Activated naive CD8-positive, alpha-beta T cell treated with anti-CD3 and anti-CD28 coated beads, Interleukin-2, amount 10 ng/mL, durations not matched to agents 7 days and 5 days (primary cell): ENCODE results near the gene FLVCR1. TPM values are rescaled to one million over a fixed set of nuclear protein-coding genes. Genes with fewer than 3 reads are reported as not detected.

ENCODE experiments used
- ATAC-seq: fragments of 150-1000 bp; cut with Tn5 transposase; one replicate; pipeline ENCODE4 v1.10.0; 2021; ENCODE audit warnings: low read depth, moderate library complexity
- POLR2A ChIA-PET: fragments of 350-600 bp; sonication (Branson Sonifier 250); formaldehyde crosslinking; loops from one replicate; lab custom pipeline; 2021; ENCODE audit warnings: antibody characterized with exemption; lab: Charles Lee
- DNase-seq: peaks from one replicate; pipeline ENCODE4 v3.0.0; 2021
- H3K27ac Mint-ChIP-seq: one replicate; pipeline ENCODE4 v1.8.0; 2022; ENCODE audit warnings: mild to moderate bottlenecking, mixed read lengths
- H3K27me3 Mint-ChIP-seq: one replicate; pipeline ENCODE4 v1.8.0; 2022; ENCODE audit warnings: mild to moderate bottlenecking, moderate library complexity, mixed read lengths
- H3K36me3 Mint-ChIP-seq: one replicate; pipeline ENCODE4 v1.8.0; 2021; ENCODE audit warnings: mild to moderate bottlenecking, mixed read lengths
- H3K4me1 Mint-ChIP-seq: one replicate; pipeline ENCODE4 v1.8.0; 2021; ENCODE audit warnings: mixed read lengths
- H3K4me3 Mint-ChIP-seq: one replicate; pipeline ENCODE4 v1.8.0; 2022; ENCODE audit warnings: mild to moderate bottlenecking, moderate library complexity, mixed read lengths
- H3K9me3 Mint-ChIP-seq: one replicate; pipeline ENCODE4 v1.8.0; 2021; ENCODE audit warnings: mixed read lengths
- total RNA-seq, 2 experiments: library from RNA; stranded (reverse); gene quantifications; one replicate each; pipeline ENCODE4 v1.2.3, GENCODE V29; 2021

The FLVCR1 gene
- total RNA-seq, 2 experiments from 2014 or later = 10.6 to 12.9 TPM

DNA sequence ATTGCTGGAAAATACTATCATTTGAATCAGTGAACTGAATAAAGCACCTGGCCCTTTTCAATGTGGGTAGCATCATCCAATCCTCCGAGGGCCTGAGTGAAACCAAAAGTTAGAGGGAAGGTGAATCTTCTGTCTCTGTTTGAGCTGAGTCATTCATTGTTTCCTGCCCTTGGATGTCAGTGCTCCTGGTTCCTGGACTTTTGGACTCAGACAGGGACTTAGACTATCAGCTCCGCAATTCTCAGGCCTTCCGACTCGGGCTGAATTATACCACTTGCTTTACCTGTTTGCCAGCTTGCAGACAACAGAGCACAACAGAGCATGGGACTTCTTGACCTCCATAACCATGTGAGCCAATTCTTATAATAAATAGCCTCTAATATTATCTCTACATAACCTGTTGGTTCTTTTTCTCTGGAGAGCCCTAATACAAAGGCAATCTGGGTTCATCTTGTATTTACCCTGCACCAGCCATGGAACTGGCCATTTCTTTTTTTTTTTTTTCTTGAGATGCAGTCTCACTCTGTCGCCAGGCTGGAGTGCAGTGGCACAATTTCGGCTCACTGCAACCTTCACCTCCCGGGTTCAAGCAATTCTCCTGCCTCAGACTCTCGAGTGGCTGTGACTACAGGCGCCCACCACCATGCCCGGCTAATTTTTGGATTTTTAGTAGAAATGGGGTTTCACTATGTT, 73.1 kb downstream of the FLVCR1 start:
- ATAC-seq (no peak), DNase-seq (no peak)
- H3K4me3 Mint-ChIP-seq = no peak overlapping the region
- peaks cover 9% of the 10 kb centered on the region for H3K27me3 Mint-ChIP-seq
- no peaks in the 10 kb centered on the region for H3K9me3 Mint-ChIP-seq
- H3K27ac Mint-ChIP-seq = no peak overlapping the region
- no peaks in the 10 kb centered on the region for H3K36me3 Mint-ChIP-seq
- POLR2A ChIA-PET = no interaction called here
- H3K4me1 Mint-ChIP-seq = no peaks in the 10 kb centered on the region

DNA sequence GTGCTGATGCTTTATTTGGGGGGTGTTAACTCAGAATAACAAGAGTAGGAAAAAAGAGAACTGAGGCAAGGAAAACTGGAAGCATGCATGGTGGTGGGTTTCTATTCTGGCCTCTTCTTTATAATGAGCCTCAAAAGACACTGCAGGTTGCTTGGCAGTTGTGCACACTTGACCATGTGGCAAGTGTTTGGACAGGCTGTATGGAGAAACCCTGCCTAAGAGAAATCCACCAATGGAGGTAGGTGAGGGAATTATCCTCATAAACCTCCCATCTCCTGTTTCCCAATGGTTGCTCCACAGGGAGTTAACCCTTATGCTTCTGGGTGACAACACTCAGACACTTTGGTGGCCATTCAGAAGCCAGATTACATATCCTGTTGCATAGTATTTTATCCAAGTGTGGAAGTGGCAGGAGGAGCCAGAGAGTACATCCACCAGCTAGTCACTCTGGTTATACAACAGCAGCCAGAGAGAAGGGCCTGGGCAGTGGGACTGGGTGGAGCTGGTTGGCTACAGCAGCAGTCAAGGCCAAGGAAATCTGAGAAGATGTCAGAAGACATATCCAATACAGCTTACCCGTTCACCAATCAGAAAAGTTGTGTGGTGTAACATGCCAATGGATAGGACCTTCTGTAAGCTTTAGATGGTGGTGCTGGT, 75.9 kb downstream of the FLVCR1 start:
- ATAC-seq = no peak
- Mint-ChIP-seq H3K9me3 (no peaks in the 10 kb centered on the region), H3K27me3 (peaks cover 12% of the 10 kb centered on the region), H3K4me1 (no peaks in the 10 kb centered on the region), H3K36me3 (no peaks in the 10 kb centered on the region), H3K27ac (no peak overlapping the region), H3K4me3 (no peak overlapping the region)
- POLR2A ChIA-PET = no interaction called here
- DNase-seq = no peak

DNA sequence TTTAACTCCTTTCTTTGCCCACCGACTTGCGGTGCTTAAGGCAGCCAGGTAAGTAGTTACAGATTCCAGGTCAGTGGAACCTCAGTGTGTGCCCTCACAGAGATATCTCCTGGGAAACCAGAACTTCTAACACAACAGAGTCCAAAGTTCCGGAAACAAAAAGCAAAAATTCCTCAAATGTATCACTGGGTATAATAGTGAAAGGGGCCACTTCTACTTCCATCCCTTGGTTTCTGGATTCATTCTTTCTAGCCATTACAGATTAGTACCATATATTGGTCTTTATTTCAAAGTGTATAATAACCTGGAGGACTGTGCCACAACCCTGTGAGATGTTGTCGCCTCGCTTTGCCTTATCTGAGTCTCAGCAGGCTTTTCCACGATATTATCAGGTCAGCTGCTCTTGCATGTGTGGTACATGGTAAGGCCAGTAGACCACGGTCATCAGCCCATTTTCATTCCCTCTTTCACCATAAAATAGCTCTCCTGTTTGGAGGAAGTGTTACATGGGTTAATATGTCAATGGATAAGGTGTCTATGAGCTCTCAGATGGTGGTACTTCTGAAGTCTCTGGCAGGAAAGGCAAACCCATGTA, 77.4 kb downstream of the FLVCR1 start:
- POLR2A ChIA-PET = no interaction called here
- H3K36me3 Mint-ChIP-seq = no peaks in the 10 kb centered on the region
- H3K27ac Mint-ChIP-seq = no peak overlapping the region
- no peaks in the 10 kb centered on the region for H3K4me1 Mint-ChIP-seq
- ATAC-seq (no peak), DNase-seq (no peak)
- peaks cover 12% of the 10 kb centered on the region for H3K27me3 Mint-ChIP-seq
- H3K9me3 Mint-ChIP-seq = no peaks in the 10 kb centered on the region
- no peak overlapping the region for H3K4me3 Mint-ChIP-seq

DNA sequence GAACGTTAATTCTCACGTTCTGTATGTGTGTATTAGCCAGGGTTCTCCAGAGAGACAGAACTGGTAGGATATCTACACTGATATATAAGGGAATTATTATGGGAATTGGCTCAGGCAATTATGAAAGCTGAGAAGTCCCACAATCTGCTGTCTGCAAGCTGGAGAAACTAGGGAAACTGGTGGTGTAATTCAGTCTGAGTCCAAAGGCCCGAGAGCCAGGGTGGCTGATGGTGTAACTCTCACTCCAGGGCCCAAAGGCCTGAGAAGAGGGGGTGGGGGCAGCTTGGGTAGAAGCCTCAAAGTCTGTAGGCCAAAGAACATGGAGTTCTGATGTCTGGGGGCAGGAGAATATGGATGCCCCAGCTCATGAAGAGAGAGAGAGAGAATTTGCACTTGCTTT, 79.0 kb downstream of the FLVCR1 start:
- no peak overlapping the region for H3K27ac Mint-ChIP-seq
- no peaks in the 10 kb centered on the region for H3K9me3 Mint-ChIP-seq
- no peaks in the 10 kb centered on the region for H3K36me3 Mint-ChIP-seq
- no peak for DNase-seq
- peaks cover 10% of the 10 kb centered on the region for H3K27me3 Mint-ChIP-seq
- no peaks in the 10 kb centered on the region for H3K4me1 Mint-ChIP-seq
- no peak for ATAC-seq
- POLR2A ChIA-PET = no interaction called here
- H3K4me3 Mint-ChIP-seq = no peak overlapping the region

DNA sequence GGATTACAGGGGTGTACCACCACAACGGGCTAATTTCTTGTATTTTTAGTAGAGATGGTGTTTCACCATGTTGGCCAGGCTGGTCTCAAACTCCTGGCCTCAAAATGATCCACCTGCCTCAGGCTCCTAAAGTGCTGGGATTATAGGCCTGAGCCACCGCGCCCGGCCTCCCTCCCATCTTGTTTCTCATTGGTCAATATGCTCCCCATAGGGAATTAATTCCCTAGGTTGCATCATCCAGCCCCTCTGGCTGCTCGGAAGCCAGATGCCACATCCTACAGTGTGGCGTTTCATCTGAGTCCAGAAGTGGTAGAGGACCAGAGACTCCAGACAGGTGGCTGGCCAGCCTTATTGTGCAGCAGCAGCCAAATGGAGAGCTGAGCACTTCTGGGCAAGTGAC, 80.8 kb downstream of the FLVCR1 start:
- no peak overlapping the region for H3K27ac Mint-ChIP-seq
- no peak overlapping the region for H3K4me3 Mint-ChIP-seq
- no peaks in the 10 kb centered on the region for H3K4me1 Mint-ChIP-seq
- POLR2A ChIA-PET = no interaction called here
- no peaks in the 10 kb centered on the region for H3K36me3 Mint-ChIP-seq
- H3K9me3 Mint-ChIP-seq = no peaks in the 10 kb centered on the region
- no peak for ATAC-seq
- peaks cover 10% of the 10 kb centered on the region for H3K27me3 Mint-ChIP-seq
- no peak for DNase-seq

DNA sequence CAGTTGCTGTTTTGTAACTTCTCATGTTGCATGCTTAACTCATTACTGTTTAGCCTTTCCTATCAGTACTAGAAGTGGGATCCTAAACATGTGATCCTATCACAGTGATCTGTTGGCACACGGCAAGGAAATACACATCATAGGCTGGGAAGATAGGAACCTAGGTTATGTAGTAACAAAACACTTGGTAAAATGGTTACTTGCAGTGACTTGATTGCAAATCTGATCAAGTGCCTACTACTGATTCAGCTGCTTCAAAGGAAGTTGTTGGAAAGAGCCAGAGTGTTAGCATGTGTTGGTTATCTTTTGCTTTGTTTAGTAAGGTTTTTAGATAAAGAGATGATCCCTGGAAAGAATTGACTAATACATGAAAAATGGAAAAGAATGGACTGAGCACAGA, 83.4 kb downstream of the FLVCR1 start:
- no peak for ATAC-seq
- H3K9me3 Mint-ChIP-seq = no peaks in the 10 kb centered on the region
- no peaks in the 10 kb centered on the region for H3K36me3 Mint-ChIP-seq
- no peak for DNase-seq
- H3K27ac Mint-ChIP-seq = no peak overlapping the region
- H3K4me3 Mint-ChIP-seq = no peak overlapping the region
- peaks cover 2% of the 10 kb centered on the region for H3K27me3 Mint-ChIP-seq
- no peaks in the 10 kb centered on the region for H3K4me1 Mint-ChIP-seq
- POLR2A ChIA-PET = no interaction called here

DNA sequence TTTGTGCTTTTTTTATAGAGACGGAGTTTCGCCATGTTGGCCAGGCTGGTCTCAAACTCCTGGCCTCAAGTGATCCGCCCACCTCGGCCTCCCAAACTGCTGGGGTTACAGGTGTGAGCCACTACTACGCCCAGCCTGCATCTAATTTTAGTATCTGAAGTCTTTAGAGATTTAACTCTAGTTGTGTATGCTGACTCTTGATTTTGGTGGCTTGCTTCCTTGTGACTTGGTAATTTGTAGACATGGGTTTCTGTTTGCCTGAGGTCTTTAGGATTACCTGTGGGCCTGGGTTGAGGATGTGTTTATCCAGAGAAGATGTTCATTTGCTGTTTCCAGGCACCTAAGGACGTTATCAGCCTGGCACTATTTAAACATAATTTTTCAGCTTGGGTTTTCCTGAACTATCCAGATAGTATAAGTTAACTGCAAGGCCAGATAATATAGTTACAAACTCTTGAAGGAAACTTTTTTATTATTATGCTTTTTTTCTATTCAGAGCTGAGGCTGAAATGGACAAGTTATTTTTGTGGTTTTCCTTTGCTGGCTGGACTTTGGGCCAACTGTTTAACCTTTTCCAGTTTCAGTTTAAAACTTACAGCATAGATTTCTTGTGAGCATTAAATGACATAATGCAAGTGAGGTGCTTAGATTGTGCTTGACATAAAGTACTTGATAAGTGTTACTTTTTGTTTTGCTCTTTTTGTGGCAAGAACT, 84.8 kb downstream of the FLVCR1 start:
- no peak for ATAC-seq

DNA sequence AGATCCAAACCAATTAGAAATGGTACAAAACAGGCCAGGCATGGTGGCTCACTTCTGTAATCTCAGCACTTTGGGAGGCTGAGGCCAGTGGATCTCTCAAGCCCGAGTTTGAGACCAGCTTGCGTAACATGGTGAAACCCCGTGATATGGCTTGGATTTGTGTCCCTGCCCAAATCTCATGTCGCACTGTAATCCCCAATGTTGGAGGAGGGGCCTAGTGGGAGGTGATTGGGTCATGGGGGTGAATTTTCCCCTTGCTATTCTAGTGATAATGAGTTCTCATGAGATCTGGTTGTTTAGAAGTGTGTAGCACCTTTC, 85.3 kb downstream of the FLVCR1 start:
- H3K9me3 Mint-ChIP-seq = no peaks in the 10 kb centered on the region
- peaks cover 6% of the 10 kb centered on the region for H3K27me3 Mint-ChIP-seq

More for the DNA sequence above, 84.8 kb downstream of the FLVCR1 start:
- H3K4me1 Mint-ChIP-seq = no peaks in the 10 kb centered on the region
- peaks cover 3% of the 10 kb centered on the region for H3K27me3 Mint-ChIP-seq
- no peaks in the 10 kb centered on the region for H3K9me3 Mint-ChIP-seq
- DNase-seq = no peak
- no peaks in the 10 kb centered on the region for H3K36me3 Mint-ChIP-seq
- POLR2A ChIA-PET = no interaction called here
- no peak overlapping the region for H3K27ac Mint-ChIP-seq
- H3K4me3 Mint-ChIP-seq = no peak overlapping the region

DNA sequence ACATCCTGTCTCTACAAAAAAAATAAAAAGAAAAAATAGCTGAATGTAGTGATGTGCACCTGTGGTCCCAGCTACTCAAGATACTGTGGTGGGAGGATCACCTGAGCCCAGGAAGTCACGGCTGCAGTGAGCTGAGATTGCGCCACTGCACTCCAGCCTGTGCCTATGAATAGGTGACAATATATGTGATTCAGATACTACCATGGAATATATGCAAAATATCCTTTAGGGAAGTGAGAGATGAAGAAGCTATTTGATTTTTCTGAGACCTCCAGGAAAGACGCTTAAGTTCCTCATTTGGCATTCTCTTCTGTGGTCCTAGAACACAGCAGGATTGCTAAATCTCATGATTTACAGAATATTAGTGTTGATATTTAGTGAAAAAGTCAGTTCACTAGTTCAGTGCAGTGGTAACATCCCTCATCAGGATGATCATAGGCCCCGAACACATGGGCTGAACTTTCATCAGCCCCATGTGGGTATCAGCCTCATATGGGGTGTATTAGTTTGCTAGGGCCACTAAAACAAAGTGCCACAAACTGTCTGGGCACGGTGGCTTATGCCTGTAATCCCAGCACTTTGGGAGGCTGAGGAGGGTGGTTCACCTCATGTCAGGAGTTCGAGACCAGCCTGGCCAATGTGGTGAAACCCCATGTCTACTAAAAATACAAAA, 86.3 kb downstream of the FLVCR1 start:
- no peak for ATAC-seq
- H3K36me3 Mint-ChIP-seq = no peaks in the 10 kb centered on the region
- H3K9me3 Mint-ChIP-seq = no peaks in the 10 kb centered on the region
- no peak overlapping the region for H3K27ac Mint-ChIP-seq
- POLR2A ChIA-PET = no interaction called here
- no peak for DNase-seq
- no peaks in the 10 kb centered on the region for H3K4me1 Mint-ChIP-seq
- H3K4me3 Mint-ChIP-seq = no peak overlapping the region
- H3K27me3 Mint-ChIP-seq = peaks cover 15% of the 10 kb centered on the region

More for the DNA sequence above, 85.3 kb downstream of the FLVCR1 start:
- ATAC-seq (no peak), DNase-seq (no peak)
- H3K27ac Mint-ChIP-seq = no peak overlapping the region
- H3K36me3 Mint-ChIP-seq = no peaks in the 10 kb centered on the region
- no peaks in the 10 kb centered on the region for H3K4me1 Mint-ChIP-seq
- POLR2A ChIA-PET = no interaction called here
- no peak overlapping the region for H3K4me3 Mint-ChIP-seq

DNA sequence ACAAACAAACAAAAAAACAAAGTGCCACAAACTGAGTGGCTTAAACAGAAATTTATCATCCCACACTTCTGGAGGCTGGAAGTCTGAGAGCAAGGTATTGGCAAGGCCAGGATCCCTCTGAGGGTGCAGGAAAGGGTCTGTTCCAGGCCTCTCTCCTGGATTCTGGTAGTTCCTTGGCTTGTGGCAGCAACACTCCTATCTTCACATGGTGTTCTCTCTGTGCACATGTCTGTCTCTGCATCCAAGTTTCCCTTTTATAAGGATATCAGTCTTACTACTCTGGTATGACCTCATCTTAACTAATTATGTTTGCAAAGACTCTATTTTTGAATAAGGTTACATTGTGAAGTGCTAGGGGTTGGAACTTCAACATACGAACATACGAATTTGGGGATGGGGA, 87.0 kb downstream of the FLVCR1 start:
- DNase-seq (no peak), ATAC-seq (no peak)
- H3K4me3 Mint-ChIP-seq = no peak overlapping the region
- peaks cover 22% of the 10 kb centered on the region for H3K27me3 Mint-ChIP-seq
- peaks cover under 1% of the 10 kb centered on the region for H3K4me1 Mint-ChIP-seq
- no peaks in the 10 kb centered on the region for H3K9me3 Mint-ChIP-seq
- H3K27ac Mint-ChIP-seq = no peak overlapping the region
- POLR2A ChIA-PET = no interaction called here
- no peaks in the 10 kb centered on the region for H3K36me3 Mint-ChIP-seq

DNA sequence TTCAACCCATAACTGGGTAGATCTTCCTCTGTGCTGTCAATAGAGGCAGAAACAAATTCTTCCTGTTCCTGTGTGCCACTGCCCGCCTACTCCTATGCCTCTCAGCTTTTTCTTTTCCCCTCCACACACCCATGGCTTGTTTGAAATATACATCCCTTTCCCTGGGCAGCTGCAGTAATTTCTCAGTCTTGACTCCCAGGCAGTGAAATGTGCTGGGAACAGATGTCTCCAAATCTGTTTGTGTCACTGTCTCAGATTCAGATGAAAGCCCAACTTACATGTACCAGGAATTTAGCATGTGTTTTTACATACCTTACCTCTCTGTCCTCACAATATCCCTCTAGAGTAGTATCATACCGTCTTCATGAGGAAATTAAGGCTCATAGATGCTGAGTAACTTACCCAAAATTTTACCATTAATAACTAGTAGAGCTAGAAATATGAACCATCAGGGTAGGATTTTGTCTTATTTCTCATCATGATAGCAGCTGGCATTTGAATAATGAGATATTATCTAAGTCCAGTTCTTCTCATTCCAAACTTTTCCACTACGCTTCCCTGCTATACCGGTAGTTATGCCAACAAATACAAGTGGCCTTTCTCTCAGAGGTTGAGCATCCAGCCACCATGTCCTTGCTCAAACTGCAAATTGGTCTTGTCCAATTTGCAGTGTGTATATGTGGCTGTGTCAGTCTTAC, 87.5 kb downstream of the FLVCR1 start:
- H3K4me3 Mint-ChIP-seq = no peak overlapping the region
- H3K9me3 Mint-ChIP-seq = no peaks in the 10 kb centered on the region
- POLR2A ChIA-PET = no interaction called here
- no peak for ATAC-seq
- no peak for DNase-seq
- H3K36me3 Mint-ChIP-seq = no peaks in the 10 kb centered on the region
- peaks cover 3% of the 10 kb centered on the region for H3K4me1 Mint-ChIP-seq
- no peak overlapping the region for H3K27ac Mint-ChIP-seq
- H3K27me3 Mint-ChIP-seq = peaks cover 27% of the 10 kb centered on the region

DNA sequence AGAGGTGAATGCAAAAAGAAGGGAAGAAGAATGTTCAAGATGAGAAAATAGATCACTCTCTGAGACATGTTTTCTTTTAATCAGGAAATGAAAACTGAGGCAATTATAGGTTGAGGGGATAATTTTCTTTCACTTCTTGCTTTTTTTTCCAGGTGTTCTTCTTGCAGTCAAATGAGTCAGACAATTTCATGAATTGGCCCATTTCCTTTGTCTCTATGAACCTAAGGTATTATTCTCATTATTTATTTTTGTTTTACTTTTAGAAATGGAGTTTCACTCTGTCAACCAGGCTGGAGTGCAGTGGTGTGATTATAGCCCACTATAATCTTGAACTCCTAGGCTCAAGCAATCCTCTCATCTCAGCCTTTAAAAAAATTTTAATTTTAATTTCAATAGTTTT, 88.8 kb downstream of the FLVCR1 start:
- POLR2A ChIA-PET = no interaction called here
- Mint-ChIP-seq H3K36me3 (no peaks in the 10 kb centered on the region), H3K27me3 (peaks cover 34% of the 10 kb centered on the region), H3K9me3 (no peaks in the 10 kb centered on the region), H3K27ac (no peak overlapping the region), H3K4me1 (peaks cover 3% of the 10 kb centered on the region), H3K4me3 (no peak overlapping the region)
- DNase-seq (no peak), ATAC-seq (no peak)
